ENCODE results near the gene DUXA. TPM values are rescaled to one million over a fixed set of nuclear protein-coding genes. Genes with fewer than 3 reads are reported as not detected.
"Not testable (repeated sequence)": the region's sequence is repeated elsewhere in the genome, so short reads cannot be mapped to it uniquely, and the experiment has no call there.

The DUXA gene
- not detected for total RNA-seq

DNA sequence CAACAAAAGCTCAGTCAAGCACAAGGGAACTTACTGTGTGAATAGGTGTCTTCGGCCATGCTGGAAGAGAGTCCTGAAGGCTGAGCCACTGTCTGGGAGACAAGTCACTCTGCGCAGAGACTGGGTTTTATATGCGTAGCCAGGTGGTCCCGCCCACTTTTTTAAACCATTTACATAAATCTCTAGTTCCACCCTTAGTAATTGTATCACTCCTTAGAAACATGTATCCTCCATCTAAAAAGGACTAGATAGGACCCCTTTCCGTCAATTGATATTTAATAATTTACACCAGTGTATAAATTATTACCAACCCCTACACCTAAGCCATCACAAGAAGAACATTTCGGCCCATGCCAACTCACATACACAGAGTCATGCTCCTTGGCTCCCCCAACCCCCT is at the start of gene DUXA:
Gene DUXA (minus strand): TSS at position 101 of the 400 bp plus-strand sequence. CDS start 42 bp downstream, at position 59.
- WGBS = 83% methylated on average over 6 of the region's 6 CpGs
- Histone ChIP-seq H3K27ac (no peak within 1 kb of the TSS), H3K4me3 (no peak within 1 kb of the TSS), H3K9me3 (no peaks in the 10 kb centered on the region), H3K36me3 (no peaks in the 10 kb centered on the region), H3K27me3 (no peaks in the 10 kb centered on the region), H3K4me1 (peaks cover 8% of the 10 kb centered on the region)
- TF ChIP-seq POLR2AphosphoS5 (IDR thresholded peaks at IDR 0.05) (no peak), EP300 (IDR thresholded peaks at IDR 0.05) (no peak), POLR2A (IDR thresholded peaks at IDR 0.05) (no peak)
- TF ChIP-seq, protein P1, sequence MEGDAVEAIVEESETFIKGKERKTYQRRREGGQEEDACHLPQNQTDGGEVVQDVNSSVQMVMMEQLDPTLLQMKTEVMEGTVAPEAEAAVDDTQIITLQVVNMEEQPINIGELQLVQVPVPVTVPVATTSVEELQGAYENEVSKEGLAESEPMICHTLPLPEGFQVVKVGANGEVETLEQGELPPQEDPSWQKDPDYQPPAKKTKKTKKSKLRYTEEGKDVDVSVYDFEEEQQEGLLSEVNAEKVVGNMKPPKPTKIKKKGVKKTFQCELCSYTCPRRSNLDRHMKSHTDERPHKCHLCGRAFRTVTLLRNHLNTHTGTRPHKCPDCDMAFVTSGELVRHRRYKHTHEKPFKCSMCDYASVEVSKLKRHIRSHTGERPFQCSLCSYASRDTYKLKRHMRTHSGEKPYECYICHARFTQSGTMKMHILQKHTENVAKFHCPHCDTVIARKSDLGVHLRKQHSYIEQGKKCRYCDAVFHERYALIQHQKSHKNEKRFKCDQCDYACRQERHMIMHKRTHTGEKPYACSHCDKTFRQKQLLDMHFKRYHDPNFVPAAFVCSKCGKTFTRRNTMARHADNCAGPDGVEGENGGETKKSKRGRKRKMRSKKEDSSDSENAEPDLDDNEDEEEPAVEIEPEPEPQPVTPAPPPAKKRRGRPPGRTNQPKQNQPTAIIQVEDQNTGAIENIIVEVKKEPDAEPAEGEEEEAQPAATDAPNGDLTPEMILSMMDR (IDR thresholded peaks at IDR 0.05) = no peak
- DNase-seq (ENCODE audit: low spot score in 2 of 2) = no peak

- TF ChIP-seq EP300 (IDR thresholded peaks at IDR 0.05) (no peak), POLR2AphosphoS5 (IDR thresholded peaks at IDR 0.05) (no peak), POLR2A (IDR thresholded peaks at IDR 0.05) (no peak)
- TF ChIP-seq, protein P1 (IDR thresholded peaks at IDR 0.05) = no peak
- Histone ChIP-seq H3K4me3 (no peak overlapping the region), H3K27me3 (no peaks in the 10 kb centered on the region), H3K9me3 (peaks cover 18% of the 10 kb centered on the region), H3K36me3 (peaks cover 82% of the 10 kb centered on the region), H3K27ac (no peak overlapping the region), H3K4me1 (no peaks in the 10 kb centered on the region)
- 98% methylated on average over 6 of the region's 7 CpGs for WGBS
- DNase-seq (ENCODE audit: low spot score in 2 of 2) = no peak
Measured at GRCh38 chr19:57212109-57212508, 44.8 kb upstream of the DUXA start.

- peaks cover 18% of the 10 kb centered on the region for H3K9me3 ChIP-seq
- H3K27ac ChIP-seq = no peak overlapping the region
- TF ChIP-seq EP300 (IDR thresholded peaks at IDR 0.05) (no peak), POLR2AphosphoS5 (IDR thresholded peaks at IDR 0.05) (no peak), POLR2A (IDR thresholded peaks at IDR 0.05) (no peak)
- TF ChIP-seq, protein P1 (IDR thresholded peaks at IDR 0.05) = no peak
- DNase-seq (ENCODE audit: low spot score in 2 of 2) = no peak
- WGBS = 93% methylated on average over 4 of the region's 4 CpGs
- H3K36me3 ChIP-seq = peaks cover 81% of the 10 kb centered on the region
- H3K4me3 ChIP-seq = no peak overlapping the region
- no peaks in the 10 kb centered on the region for H3K27me3 ChIP-seq
- H3K4me1 ChIP-seq = no peaks in the 10 kb centered on the region
Measured at GRCh38 chr19:57210381-57210780, 43.1 kb upstream of the DUXA start.

DNA sequence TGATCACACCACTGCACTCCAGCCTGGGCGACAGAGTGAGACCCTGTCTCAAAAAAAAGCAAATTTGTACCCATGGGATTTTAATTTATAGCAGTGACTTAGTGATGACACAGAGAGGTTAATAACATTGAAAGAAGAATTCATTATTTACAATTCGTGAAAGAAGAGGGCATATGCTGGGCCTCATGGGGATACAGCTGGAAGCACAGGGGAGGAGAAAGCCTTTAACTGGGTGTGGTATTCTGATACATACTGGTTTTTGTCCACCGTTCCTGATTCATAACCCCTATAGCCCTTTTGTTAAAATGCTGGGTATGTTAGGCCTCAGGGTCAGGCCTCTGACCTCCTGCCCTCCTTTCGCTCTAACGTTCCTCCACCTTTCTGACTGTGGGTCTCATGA is 34.9 kb upstream of the DUXA start:
- DNase-seq (ENCODE audit: low spot score in 2 of 2) = no peak
- H3K4me1 ChIP-seq = no peaks in the 10 kb centered on the region
- H3K4me3 ChIP-seq = no peak overlapping the region
- H3K27me3 ChIP-seq = no peaks in the 10 kb centered on the region
- no peak for TF ChIP-seq POLR2AphosphoS5 (IDR thresholded peaks at IDR 0.05)
- no peaks in the 10 kb centered on the region for H3K9me3 ChIP-seq
- H3K36me3 ChIP-seq = peaks cover 64% of the 10 kb centered on the region
- no peak overlapping the region for H3K27ac ChIP-seq
- WGBS = 83% methylated on average over 5 of the region's 5 CpGs

GRCh38 chr19:57197874-57198273 is 30.6 kb upstream of the DUXA start:
- H3K4me1 ChIP-seq; DNase-seq (ENCODE audit: low spot score in 2 of 2); H3K27me3 ChIP-seq; H3K27ac ChIP-seq; H3K9me3 ChIP-seq; H3K4me3 ChIP-seq: not testable (repeated sequence)
- H3K36me3 ChIP-seq = peaks cover 75% of the 10 kb centered on the region
- 94% methylated on average over 6 of the region's 6 CpGs for WGBS

- DNase-seq (ENCODE audit: low spot score in 2 of 2) = no peak
- Histone ChIP-seq H3K36me3 (peaks cover 44% of the 10 kb centered on the region), H3K27ac (no peak overlapping the region), H3K4me3 (peak overlapping the region; percentile 81), H3K4me1 (peaks cover 16% of the 10 kb centered on the region), H3K27me3 (no peaks in the 10 kb centered on the region), H3K9me3 (no peaks in the 10 kb centered on the region)
- WGBS = 76% methylated on average over 5 of the region's 5 CpGs
- no peak for TF ChIP-seq EP300 (IDR thresholded peaks at IDR 0.05)
- TF ChIP-seq POLR2AphosphoS5 (IDR thresholded peaks at IDR 0.05) = no peak
- no peak for TF ChIP-seq POLR2A (IDR thresholded peaks at IDR 0.05)
- TF ChIP-seq, protein P1 (IDR thresholded peaks at IDR 0.05) = no peak
Measured at GRCh38 chr19:57192993-57193392, 25.7 kb upstream of the DUXA start.

All from suprapubic skin (tissue), 4 donors.